ENCODE results near the gene PPP1R3F.

- TF ChIP-seq, protein P1, sequence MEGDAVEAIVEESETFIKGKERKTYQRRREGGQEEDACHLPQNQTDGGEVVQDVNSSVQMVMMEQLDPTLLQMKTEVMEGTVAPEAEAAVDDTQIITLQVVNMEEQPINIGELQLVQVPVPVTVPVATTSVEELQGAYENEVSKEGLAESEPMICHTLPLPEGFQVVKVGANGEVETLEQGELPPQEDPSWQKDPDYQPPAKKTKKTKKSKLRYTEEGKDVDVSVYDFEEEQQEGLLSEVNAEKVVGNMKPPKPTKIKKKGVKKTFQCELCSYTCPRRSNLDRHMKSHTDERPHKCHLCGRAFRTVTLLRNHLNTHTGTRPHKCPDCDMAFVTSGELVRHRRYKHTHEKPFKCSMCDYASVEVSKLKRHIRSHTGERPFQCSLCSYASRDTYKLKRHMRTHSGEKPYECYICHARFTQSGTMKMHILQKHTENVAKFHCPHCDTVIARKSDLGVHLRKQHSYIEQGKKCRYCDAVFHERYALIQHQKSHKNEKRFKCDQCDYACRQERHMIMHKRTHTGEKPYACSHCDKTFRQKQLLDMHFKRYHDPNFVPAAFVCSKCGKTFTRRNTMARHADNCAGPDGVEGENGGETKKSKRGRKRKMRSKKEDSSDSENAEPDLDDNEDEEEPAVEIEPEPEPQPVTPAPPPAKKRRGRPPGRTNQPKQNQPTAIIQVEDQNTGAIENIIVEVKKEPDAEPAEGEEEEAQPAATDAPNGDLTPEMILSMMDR (IDR thresholded peaks at IDR 0.05): no peak
- TF ChIP-seq ZFX (IDR thresholded peaks at IDR 0.05; ENCODE audit: borderline replicate concordance): no peak
Measured at GRCh38 chrX:49308604-49309269, 39.1 kb downstream of the PPP1R3F start.

Data from 22Rv1 (cell line).